ENCODE data around the gene FAM9B.

GRCh38 chrX:9069573-9069972, 35.6 kb upstream of the FAM9B start:
- TF ChIP-seq CTCF (conservative IDR thresholded peaks at IDR 0.05; ENCODE audit: low read depth, low read length): no peak
- no peak for TF ChIP-seq EZH2 (IDR thresholded peaks at IDR 0.05; ENCODE audit: borderline replicate concordance, low read depth, low read length, poor library complexity, severe bottlenecking)

Measured in A673 (cell line).